HG03469 (cell line): Measurements from ENCODE around the gene TCAIM.

Source experiments
- ATAC-seq: cut with Tn5 transposase; IDR thresholded peaks from one replicate; pipeline ENCODE4 v1.9.1; 2021; ENCODE audit warnings: mild to moderate bottlenecking, moderate library complexity, moderate number of reproducible peaks; ENCODE audit not compliant: unreplicated experiment

Gene TCAIM

DNA sequence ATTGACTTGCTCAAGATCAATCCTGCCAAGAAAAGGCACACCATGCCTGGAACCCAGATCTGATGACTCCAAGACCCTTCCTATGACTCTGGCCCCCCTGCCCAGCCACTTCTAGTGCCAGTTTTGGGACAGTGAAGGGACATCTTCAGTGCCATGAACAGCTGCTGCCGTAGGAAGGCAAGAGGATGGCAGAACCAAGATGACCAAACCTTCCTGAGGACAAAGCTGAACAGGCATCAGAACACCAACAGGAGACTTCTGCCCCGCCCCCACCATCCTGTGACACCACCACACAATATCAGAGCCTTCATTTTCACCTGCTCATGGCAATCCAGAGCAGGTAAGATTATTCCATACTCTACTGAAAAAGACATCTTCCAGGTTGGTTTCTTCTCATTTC lies 105.9 kb downstream of the TCAIM start:
- no peak for ATAC-seq

DNA sequence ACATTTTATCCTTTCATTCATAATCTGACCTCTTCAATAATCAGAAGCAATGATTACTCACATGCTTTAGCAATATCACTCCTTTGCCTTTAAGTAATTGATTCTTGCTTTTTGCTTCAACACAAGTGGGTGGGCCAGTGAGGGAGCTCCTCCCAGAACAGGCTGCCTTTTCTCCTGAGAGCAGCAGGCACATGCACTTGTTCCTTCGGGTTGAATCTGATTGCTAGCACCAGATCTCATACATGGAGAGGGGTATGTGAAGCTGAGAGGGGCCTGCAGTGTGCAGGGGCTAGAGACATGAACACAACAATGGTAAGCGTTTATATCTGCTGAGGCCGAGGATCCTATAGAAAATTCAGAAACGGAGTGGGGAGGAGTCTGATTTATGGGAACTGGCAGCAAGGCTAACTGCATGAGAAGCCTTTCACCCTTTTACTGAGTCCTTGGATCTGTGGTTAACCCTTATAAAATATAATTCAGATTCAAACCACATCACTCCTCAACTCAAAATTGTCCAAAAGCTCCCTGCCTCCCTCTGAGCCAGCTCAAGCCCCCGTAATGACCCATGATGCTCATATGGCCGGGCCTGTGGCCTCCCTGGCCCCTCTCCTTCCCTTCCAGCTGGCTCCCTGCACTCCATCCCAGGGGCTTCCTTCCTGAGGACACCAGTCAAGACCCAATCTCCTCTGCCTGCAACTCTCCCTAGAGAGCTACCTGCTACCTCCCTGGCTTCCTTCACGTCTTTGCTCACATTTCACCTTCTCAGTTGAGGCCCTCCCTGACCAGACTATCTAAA lies 106.5 kb downstream of the TCAIM start:
- ATAC-seq: no peak

DNA sequence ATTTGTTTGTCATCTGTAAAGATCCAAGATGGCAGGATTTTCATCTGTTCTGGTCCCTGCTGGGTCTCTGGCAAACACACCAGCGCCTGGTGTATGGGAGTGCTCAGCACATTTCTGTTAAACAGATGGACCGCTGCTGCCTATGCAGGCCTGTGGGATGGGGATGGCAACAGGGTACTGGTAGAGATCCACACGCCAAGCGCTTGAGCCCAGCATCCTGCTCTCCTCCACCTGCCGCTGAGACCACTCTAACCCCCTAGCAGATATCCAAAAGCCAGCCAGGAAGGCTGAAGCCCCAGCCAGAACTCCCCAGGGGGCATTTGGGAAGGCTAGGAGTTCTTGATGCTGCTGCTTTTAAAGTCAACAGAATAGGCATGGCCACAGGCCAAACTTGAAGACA lies 107.2 kb downstream of the TCAIM start:
- ATAC-seq: no peak

DNA sequence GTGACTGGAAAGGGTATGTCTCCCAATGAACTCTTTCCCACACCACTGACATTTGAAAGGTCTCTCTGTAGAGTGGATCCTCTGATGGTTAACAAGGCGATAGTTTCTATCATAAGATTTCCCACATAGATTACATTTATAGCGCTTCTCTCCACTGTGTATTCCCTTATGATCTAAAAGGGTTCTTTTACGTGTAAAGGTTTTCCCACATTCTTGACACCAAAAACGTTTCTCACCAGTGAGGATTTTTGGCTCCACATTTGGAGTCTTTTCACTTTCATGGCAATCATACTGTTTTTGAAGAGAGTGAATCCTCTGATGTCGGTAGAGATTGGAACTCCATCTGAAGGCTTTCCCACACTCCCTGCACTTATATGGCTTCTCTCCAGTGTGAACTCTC lies 108.4 kb downstream of the TCAIM start:
- ATAC-seq: no peak

DNA sequence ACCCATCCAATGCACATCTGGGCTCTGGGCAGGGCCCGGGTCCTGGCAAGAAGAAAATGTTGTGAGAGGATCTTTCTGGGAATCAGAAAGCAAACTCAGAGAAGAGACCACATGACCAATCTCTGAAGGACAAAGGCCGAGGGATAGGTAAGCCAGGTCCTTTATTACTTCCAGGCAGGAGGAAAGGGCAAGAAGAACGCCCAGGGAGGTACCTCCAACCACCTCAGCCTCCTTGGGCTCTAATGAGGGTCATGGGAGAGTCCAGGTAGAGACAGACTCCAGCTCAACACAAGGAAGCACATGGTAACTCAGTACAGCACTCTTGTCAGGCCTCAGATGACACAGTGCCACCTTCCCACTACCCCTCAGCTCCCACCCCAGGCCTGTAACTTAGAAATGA lies 112.9 kb downstream of the TCAIM start:
- ATAC-seq: no peak

DNA sequence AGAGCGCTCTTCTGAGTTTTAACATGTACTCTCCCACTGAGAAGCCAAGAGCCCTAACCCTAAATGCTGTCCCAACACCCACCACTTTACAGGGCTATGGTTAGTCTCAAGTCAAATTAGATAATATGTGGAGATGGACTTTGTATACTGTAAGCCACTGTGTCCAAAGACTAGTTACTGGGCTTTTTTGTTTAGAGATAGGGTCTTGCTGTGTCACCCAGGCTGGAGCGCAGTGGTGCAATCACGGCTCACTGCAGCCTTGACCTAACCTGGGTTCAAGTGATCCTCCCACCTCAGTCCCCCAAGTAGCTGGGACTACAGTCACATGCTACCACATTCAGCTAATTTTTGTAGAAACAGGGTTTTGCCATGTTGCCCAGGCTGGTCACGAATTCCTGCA lies 115.7 kb downstream of the TCAIM start:
- no peak for ATAC-seq

DNA sequence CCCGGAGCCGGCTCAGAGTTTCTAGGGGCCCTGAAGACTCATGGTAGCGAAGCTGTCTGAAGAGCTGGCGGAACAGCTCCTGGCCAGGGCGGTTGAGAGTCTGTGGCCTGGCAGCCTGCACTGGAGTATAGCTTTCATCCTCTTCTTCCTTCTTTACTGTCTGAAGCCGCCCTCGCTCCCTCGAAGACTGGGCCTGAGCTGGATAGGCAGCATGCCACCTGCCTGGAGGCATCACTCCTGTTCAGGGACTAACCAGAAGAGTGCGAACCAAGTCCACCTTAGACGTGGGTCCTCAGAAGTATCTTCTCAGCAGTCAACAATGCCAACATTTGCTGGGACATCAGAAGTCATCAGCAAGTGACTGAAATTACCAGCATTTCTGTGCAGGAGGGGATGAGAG lies 116.8 kb downstream of the TCAIM start:
- no peak for ATAC-seq
